Heart left ventricle (tissue), 16 donors: Measurements from ENCODE around the gene BCL7B. TPM values are rescaled to one million over a fixed set of nuclear protein-coding genes. Genes with fewer than 3 reads are reported as not detected.
"Not testable (repeated sequence)": the region's sequence is repeated elsewhere in the genome, so short reads cannot be mapped to it uniquely, and the experiment has no call there.

ENCODE experiments used
- ATAC-seq, 4 donors: fragments of 200-7000 bp; cut with Tn5 transposase; one replicate each; pipeline ENCODE4 v1.9.1; 2020 to 2022; ENCODE audit warnings: moderate library complexity in 4 of 4, mild to moderate bottlenecking in 3 of 4, moderate number of reproducible peaks in 1 of 4
- DNase-seq, 5 donors: peaks; one replicate each; pipeline ENCODE4 v3.0.0-alpha.2; 2020
- H3K27ac ChIP-seq, 12 donors: fragments of 200-600 bp; sonication (generic) in 4 of 12; one replicate each; pipeline versions ENCODE4 v1.5.0 to v1.8.0; 2016 to 2022; ENCODE audit warnings: mild to moderate bottlenecking in 2 of 12
- H3K27me3 ChIP-seq, 9 donors: fragments of 200-600 bp; sonication (generic) in 2 of 9; one replicate each; pipeline versions ENCODE4 v1.5.1 to v1.8.0; 2016 to 2022; ENCODE audit warnings: mild to moderate bottlenecking in 3 of 9
- H3K36me3 ChIP-seq, 9 donors: fragments of 200-600 bp; sonication (generic) in 2 of 9; one replicate each; pipeline versions ENCODE4 v1.5.0 to v1.8.0; 2018 to 2022; ENCODE audit warnings: mild to moderate bottlenecking in 2 of 9
- H3K4me1 ChIP-seq, 12 donors: fragments of 200-600 bp; sonication (generic) in 4 of 12; one replicate each; pipeline versions ENCODE4 v1.5.0 to v1.8.0; 2016 to 2022; ENCODE audit warnings: mild to moderate bottlenecking in 3 of 12
- H3K4me3 ChIP-seq, 12 donors: fragments of 200-600 bp; sonication (generic) in 4 of 12; one replicate each; pipeline versions ENCODE4 v1.5.0 to v1.8.0; 2017 to 2022; ENCODE audit warnings: mild to moderate bottlenecking in 9 of 12, moderate library complexity in 4 of 12
- H3K9me3 ChIP-seq, 12 donors: fragments of 200-600 bp; sonication (generic) in 4 of 12; one replicate each; pipeline versions ENCODE4 v1.5.0 to v1.8.0; 2016 to 2022; ENCODE audit warnings: mild to moderate bottlenecking in 1 of 12
- CTCF ChIP-seq, 12 donors: fragments of 200-600 bp; sonication (generic) in 4 of 12; IDR thresholded peaks; one replicate each; pipeline versions ENCODE4 v1.5.0 to v1.8.0; 2018 to 2022; ENCODE audit warnings: antibody characterized with exemption in 12 of 12, mild to moderate bottlenecking in 5 of 12
- POLR2A ChIP-seq, 2 donors: fragments of 450-650 bp; IDR thresholded peaks; one replicate each; pipeline ENCODE4 v1.6.1; 2017; ENCODE audit warnings: antibody characterized with exemption in 2 of 2, mild to moderate bottlenecking in 2 of 2, moderate library complexity in 2 of 2
- WGBS, 4 donors: extraction: QIAGEN DNeasy Blood & Tissue Kit in 2 of 4; methylation state at CpG; one replicate each; pipeline versions ENCODE4 v1.1.5 to v1.1.7; 2013 to 2018; 5-methylcytosine and 5-hydroxymethylcytosine counted together
- intact Hi-C, 10 donors: fragments of 100-400 bp; cut with DNase I; formaldehyde crosslinking; loops; one replicate each; pipeline versions ENCODE4 v1.11.1 to v1.14.2; 2022
- polyA plus RNA-seq, 2 donors: library from polyadenylated mRNA; stranded (reverse); fragments of 200-250 nt; gene quantifications; one replicate each; pipeline ENCODE4 v1.2.3, GENCODE V29; 2013
- total RNA-seq, 9 donors: library from RNA; depleted of rRNA in 2 of 9; stranded (reverse); fragments of >200 nt in 2 of 9; fragmentation: NEBNext Ultra II Directional in 3 of 9; extraction: Animal tissue kit (Norgen Biotek cat#: 25700) in 3 of 9; gene quantifications; one replicate each; pipeline versions ENCODE4 v1.1.0 to v1.2.4, GENCODE V29; 2016 to 2023
- donor health status: ischemic (EF 13 %, LVEDD 7.1; RV severe dilation, severe dysfunction).
- donor health status: healthy with polysubstance abuse.
- donor health status: DM: no; HTN: yes; CAD: no.
- donor health status: DM: no; HTN: no; CAD: no.
- donor health status: ischemic (EF 25% LVEDD 6.9; RV normal size, moderate dysfunction).
- donor health status: ischemic (EF 25% LVEDD 5.7; RV mildly dilated, moderate dysfunction).
- donor health status: healthy.
- donor health status: DM: yes; HTN: yes; CAD: no.
- donor health status: ischemic (EF 35%, LVEDD 5.7; RV mildly dilated, moderate dysfunction).
- donor health status: nonischemic (EF 11% LVEDD 7.7; RV severe dilation, severe dysfunction).
- donor health status: DM: yes; HTN: yes; CAD: no.
- donor health status: PGD.
- donor health status: ischemic (EF 29% LVEDD 5.4; RV normal size, mild dysfunction).
- donor health status: nonischemic (EF 23%, LVEDD 6.1; RV moderate dilation, normal function).

BCL7B gene
- total and polyA plus RNA-seq, 11 donors: 63.2 to 182 (median 77.9) TPM

- DNase-seq (no peak), ATAC-seq (no peak)
- H3K36me3 ChIP-seq: peaks cover 0 to 38% (median 30%) of the 10 kb centered on the region in 9 donors
- TF ChIP-seq POLR2A (IDR thresholded peaks at IDR 0.05) (no peak), CTCF (IDR thresholded peaks at IDR 0.05) (no peak)
- intact Hi-C loops: no loop called here
- peaks cover 0 to 11% (median 0%) of the 10 kb centered on the region in 12 donors for H3K4me1 ChIP-seq
- no peaks in the 10 kb centered on the region for H3K27me3 ChIP-seq
- H3K9me3 ChIP-seq: no peaks in the 10 kb centered on the region
- H3K4me3 ChIP-seq: no peak overlapping the region
- 87 to 95% (median 92%) methylated on average over 4 of the region's 4 CpGs for WGBS, 4 donors
- H3K27ac ChIP-seq: no peak overlapping the region
Measured at GRCh38 chr7:73567140-73567539, 9.7 kb upstream of the BCL7B start.

- H3K27ac ChIP-seq, DNase-seq, H3K9me3 ChIP-seq, H3K27me3 ChIP-seq, intact Hi-C loops, ATAC-seq: not testable (repeated sequence)
- Histone ChIP-seq H3K4me3 (peak overlapping the region in 4 of 12 donors; percentile 23 to 47 (median 42)), H3K4me1 (peaks cover 0 to 11% (median 0%) of the 10 kb centered on the region in 12 donors), H3K36me3 (peaks cover 0 to 31% (median 23%) of the 10 kb centered on the region in 9 donors)
Measured at GRCh38 chr7:73566431-73566830, 8.9 kb upstream of the BCL7B start.

- no peak for DNase-seq
- Histone ChIP-seq H3K4me3 (peak overlapping the region in 8 of 12 donors; percentile 12 to 47 (median 22)), H3K9me3 (no peaks in the 10 kb centered on the region), H3K27me3 (no peaks in the 10 kb centered on the region), H3K27ac (no peak overlapping the region), H3K4me1 (peaks cover 0 to 11% (median 0%) of the 10 kb centered on the region in 12 donors), H3K36me3 (peaks cover 0 to 24% (median 17%) of the 10 kb centered on the region in 9 donors)
- 65 to 75% (median 70%) methylated on average over 7 of the region's 7 CpGs for WGBS, 4 donors
- no peak for ATAC-seq
- TF ChIP-seq POLR2A (IDR thresholded peaks at IDR 0.05) (no peak), CTCF (IDR thresholded peaks at IDR 0.05) (no peak)
- intact Hi-C loops: no loop called here
Measured at GRCh38 chr7:73565675-73566340, 8.3 kb upstream of the BCL7B start.

- ATAC-seq (no peak), DNase-seq (no peak)
- Histone ChIP-seq H3K4me3 (no peak overlapping the region), H3K36me3 (peaks cover 0 to 4% (median 0%) of the 10 kb centered on the region in 9 donors), H3K4me1 (peaks cover 0 to 20% (median 13%) of the 10 kb centered on the region in 12 donors), H3K27me3 (no peaks in the 10 kb centered on the region), H3K27ac (peak overlapping the region in 2 of 12 donors; percentile 9 to 34), H3K9me3 (no peaks in the 10 kb centered on the region)
- no peak for TF ChIP-seq POLR2A (IDR thresholded peaks at IDR 0.05)
- no peak for TF ChIP-seq CTCF (IDR thresholded peaks at IDR 0.05)
- intact Hi-C loops: no loop called here
- 55 to 62% (median 61%) methylated on average over 11 of the region's 11 CpGs for WGBS, 4 donors
Measured at GRCh38 chr7:73560109-73560835, 2.8 kb upstream of the BCL7B start.
